Subcutaneous abdominal adipose tissue (tissue), 5 donors: ENCODE data around the gene SH3PXD2A.

Source experiments
- H3K27ac ChIP-seq: one replicate; pipeline ENCODE4 v1.7.0; 2013; ENCODE audit warnings: low read depth, mild to moderate bottlenecking, inconsistent platforms, low read length, moderate library complexity
- H3K27me3 ChIP-seq, 5 donors: one replicate each; pipeline ENCODE4 v1.7.0; 2013; ENCODE audit warnings: low read length in 5 of 5, inconsistent platforms in 1 of 5; ENCODE audit not compliant: control insufficient read depth in 5 of 5, insufficient read depth in 4 of 5
- H3K36me3 ChIP-seq, 5 donors: one replicate each; pipeline ENCODE4 v1.7.0; 2013; ENCODE audit warnings: low read length in 5 of 5; ENCODE audit not compliant: control insufficient read depth in 5 of 5, insufficient read depth in 5 of 5
- H3K4me1 ChIP-seq, 5 donors: one replicate each; pipeline ENCODE4 v1.7.0; 2013; ENCODE audit warnings: low read length in 5 of 5, mild to moderate bottlenecking in 3 of 5, moderate library complexity in 1 of 5; ENCODE audit not compliant: control insufficient read depth in 5 of 5, insufficient read depth in 5 of 5
- H3K4me3 ChIP-seq, 5 donors: one replicate each; pipeline ENCODE4 v1.7.0; 2013; ENCODE audit warnings: low read length in 5 of 5, low read depth in 1 of 5
- H3K9ac ChIP-seq, 5 donors: one replicate each; pipeline ENCODE4 v1.7.0; 2013; ENCODE audit warnings: low read length in 5 of 5, mild to moderate bottlenecking in 4 of 5, moderate library complexity in 3 of 5
- H3K9me3 ChIP-seq, 5 donors: one replicate each; pipeline ENCODE4 v1.7.0; 2013; ENCODE audit warnings: low read length in 5 of 5; ENCODE audit not compliant: control insufficient read depth in 5 of 5
- donor health status: healthy.
- donor health status: healthy.
- donor health status: healthy.
- donor health status: healthy.
- donor health status: healthy.

Gene SH3PXD2A

DNA sequence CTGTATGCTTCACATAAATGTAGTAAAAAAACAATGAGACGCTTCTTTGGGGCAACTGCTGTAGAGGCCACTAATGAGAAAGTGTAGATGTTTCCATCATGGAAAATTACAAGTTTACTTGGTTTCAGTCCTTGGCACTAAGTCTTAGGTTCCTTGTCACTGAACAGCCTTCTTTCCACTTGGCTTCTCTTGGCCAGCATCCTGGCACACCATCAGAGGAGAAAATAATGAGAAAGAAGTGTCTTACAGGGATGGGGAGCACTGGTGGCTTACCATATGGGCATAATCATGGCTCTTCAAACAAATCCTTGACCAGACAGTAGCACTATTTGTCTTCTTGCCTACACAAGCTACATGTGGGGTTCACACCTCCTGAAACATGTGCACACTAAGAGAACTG lies 22.5 kb upstream of the SH3PXD2A start:
- Histone ChIP-seq H3K9me3 (no peaks in the 10 kb centered on the region), H3K4me3 (no peak overlapping the region), H3K36me3 (peaks cover 7 to 60% (median 52%) of the 10 kb centered on the region in 5 donors), H3K27ac (no peak overlapping the region), H3K9ac (no peak overlapping the region), H3K27me3 (no peaks in the 10 kb centered on the region), H3K4me1 (peaks cover 0 to 5% (median 0%) of the 10 kb centered on the region in 5 donors)

DNA sequence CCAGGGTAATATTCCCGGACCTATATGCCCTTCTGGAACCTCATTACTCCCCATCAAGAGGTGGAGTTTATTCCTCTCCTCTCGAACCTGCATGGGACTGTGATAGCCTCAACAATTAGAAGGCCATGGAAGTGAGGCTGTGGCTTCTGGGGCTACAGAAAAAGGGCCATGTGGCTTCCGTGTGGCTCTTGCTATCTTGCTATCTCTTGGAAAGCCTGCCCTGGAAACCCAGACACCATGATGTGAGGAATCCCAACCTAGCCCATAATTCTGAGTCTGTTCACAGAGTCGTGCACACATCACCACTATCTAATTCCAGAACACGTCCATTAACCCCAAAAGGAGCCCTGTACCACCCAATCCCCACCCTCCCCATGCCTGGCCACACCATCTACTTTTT lies 20.8 kb upstream of the SH3PXD2A start:
- Histone ChIP-seq H3K36me3 (peaks cover 7 to 54% (median 39%) of the 10 kb centered on the region in 5 donors), H3K4me3 (no peak overlapping the region), H3K4me1 (peaks cover 0 to 6% (median 0%) of the 10 kb centered on the region in 5 donors), H3K9me3 (no peaks in the 10 kb centered on the region), H3K27me3 (no peaks in the 10 kb centered on the region), H3K27ac (no peak overlapping the region), H3K9ac (no peak overlapping the region)

DNA sequence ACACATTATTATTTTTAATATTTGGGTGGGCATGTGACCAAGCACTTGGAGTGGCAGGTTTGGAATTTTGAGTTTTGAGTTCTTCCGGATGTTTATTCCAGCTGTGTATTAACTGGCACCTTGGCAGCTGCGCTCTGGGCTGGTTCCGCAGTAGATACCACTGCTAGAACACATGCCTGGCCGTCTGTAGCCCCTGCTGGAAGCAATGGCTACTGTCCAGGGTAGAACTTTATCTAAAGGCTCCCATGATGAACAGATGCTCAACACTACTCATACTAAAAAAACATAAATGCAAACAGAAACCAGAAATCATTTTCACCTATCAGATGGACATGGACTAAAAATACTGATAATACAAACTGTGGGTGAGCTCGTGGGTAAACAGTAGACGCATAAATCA lies 19.4 kb upstream of the SH3PXD2A start:
- peaks cover 0 to 17% (median 9%) of the 10 kb centered on the region in 5 donors for H3K4me1 ChIP-seq
- no peak overlapping the region for H3K4me3 ChIP-seq
- peaks cover 2 to 39% (median 27%) of the 10 kb centered on the region in 5 donors for H3K36me3 ChIP-seq
- H3K9ac ChIP-seq: no peak overlapping the region
- no peaks in the 10 kb centered on the region for H3K9me3 ChIP-seq
- H3K27me3 ChIP-seq: no peaks in the 10 kb centered on the region
- no peak overlapping the region for H3K27ac ChIP-seq

DNA sequence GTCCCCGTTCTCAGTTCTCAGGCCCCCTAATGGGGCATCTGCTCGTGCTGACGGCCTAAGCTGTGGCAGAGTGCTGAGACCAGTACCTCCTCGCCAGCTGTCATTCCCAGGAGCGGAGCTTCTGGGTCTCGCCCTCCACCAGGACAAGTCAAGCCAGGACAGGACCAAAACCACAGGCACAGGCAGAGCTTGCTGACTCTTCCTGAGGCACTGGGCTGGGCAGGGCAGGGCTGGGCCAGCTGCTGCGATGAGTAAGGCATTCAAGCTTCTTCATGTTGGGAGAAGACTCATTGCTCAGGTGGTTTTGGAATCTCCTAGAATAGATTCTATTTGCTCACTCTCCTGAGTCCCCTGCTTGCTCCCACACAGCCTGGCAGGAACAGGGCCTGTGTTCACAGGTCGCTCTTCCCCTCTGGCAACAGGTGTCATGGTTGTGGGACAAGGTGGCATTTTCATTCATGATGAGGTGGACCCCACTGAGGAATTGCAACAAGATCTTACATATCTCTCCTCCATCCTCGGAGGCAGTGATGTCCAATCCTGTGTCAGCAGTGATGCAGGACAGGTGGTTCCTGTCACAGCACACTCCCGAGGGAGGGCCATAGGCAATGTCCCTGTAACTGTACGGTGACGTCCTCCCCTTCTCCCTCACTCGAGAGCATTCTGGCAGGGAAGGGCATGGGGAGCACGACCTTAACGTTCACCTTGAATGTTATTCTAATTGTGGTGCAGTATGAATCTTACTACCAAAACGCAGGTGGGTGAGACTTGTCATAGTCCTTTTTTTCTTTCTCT lies 17.0 kb upstream of the SH3PXD2A start:
- H3K4me1 ChIP-seq: peaks cover 0 to 17% (median 9%) of the 10 kb centered on the region in 5 donors
- no peak overlapping the region for H3K27ac ChIP-seq
- H3K4me3 ChIP-seq: no peak overlapping the region
- no peaks in the 10 kb centered on the region for H3K9me3 ChIP-seq
- H3K36me3 ChIP-seq: peaks cover 0 to 16% (median 7%) of the 10 kb centered on the region in 5 donors
- H3K27me3 ChIP-seq: no peaks in the 10 kb centered on the region
- H3K9ac ChIP-seq: no peak overlapping the region

DNA sequence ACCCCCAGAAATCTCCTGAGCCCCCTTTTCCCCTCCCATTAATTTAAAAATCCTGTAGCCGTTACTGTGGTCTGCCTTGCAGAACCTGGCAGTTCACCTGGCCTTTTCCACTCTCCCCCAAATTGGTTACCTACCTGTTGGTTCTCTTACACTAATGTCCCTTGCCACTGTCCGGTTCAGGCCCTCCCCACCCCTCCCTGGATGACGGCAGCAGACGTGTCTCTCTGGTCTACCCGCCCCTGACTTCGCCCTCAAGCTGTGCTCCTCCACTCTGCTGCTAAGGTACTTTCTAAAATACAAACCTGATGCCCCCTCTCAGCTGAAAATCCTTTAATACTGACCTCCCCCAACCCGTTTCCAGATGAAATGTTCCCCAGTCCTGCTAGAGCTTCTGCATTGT lies 15.6 kb upstream of the SH3PXD2A start:
- peaks cover 0 to 16% (median 7%) of the 10 kb centered on the region in 5 donors for H3K36me3 ChIP-seq
- H3K4me3 ChIP-seq: no peak overlapping the region
- H3K9ac ChIP-seq: no peak overlapping the region
- H3K27ac ChIP-seq: no peak overlapping the region
- H3K9me3 ChIP-seq: peaks cover 0 to 1% (median 0%) of the 10 kb centered on the region in 5 donors
- no peaks in the 10 kb centered on the region for H3K27me3 ChIP-seq
- peaks cover 0 to 17% (median 9%) of the 10 kb centered on the region in 5 donors for H3K4me1 ChIP-seq

DNA sequence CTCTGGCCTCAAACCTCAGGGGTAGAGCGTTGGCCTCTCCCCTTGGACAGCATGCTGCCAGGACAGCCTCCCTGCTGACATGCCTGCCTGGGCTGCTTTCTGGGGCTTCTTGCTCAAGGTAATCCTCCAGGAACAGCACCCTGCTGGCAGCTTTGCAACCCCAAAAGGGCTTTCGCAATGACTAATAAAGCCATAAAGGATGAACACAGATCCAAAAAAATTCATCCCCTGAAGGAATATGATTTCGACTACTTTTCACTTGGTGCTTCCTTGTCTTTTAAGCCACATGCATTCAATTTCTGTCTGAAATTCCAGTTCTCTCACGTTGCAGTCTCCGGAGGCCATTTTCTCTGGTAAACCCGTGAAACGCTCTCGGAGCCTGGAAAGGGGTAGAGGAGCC lies 15.1 kb upstream of the SH3PXD2A start:
- no peak overlapping the region for H3K27ac ChIP-seq
- peaks cover 0 to 5% (median 2%) of the 10 kb centered on the region in 5 donors for H3K9me3 ChIP-seq
- H3K9ac ChIP-seq: no peak overlapping the region
- no peaks in the 10 kb centered on the region for H3K27me3 ChIP-seq
- H3K4me1 ChIP-seq: peaks cover 0 to 17% (median 9%) of the 10 kb centered on the region in 5 donors
- H3K4me3 ChIP-seq: no peak overlapping the region
- peaks cover under 1 to 16% (median 7%) of the 10 kb centered on the region in 5 donors for H3K36me3 ChIP-seq

DNA sequence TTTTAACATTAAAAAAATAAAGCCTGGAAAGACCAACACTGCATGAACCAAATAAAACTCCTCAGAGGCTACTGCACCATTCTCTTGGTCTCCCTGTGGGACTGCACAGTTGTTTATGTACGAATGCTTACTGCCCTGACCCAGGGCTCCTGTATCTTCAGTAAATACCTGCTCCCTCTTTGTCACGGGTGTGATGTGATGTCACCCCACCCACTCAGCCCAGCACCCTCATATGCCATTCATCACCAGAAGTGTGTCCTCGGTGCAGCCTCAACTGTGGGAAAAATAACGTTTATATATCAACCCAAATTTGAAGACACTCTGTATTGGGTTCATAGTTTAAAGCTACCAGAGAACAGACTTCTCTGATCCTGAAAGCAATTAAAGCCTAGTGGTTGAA lies 14.0 kb upstream of the SH3PXD2A start:
- peaks cover 0 to 17% (median 9%) of the 10 kb centered on the region in 5 donors for H3K4me1 ChIP-seq
- no peaks in the 10 kb centered on the region for H3K27me3 ChIP-seq
- no peak overlapping the region for H3K27ac ChIP-seq
- H3K4me3 ChIP-seq: no peak overlapping the region
- no peak overlapping the region for H3K9ac ChIP-seq
- H3K9me3 ChIP-seq: peaks cover 2 to 16% (median 11%) of the 10 kb centered on the region in 5 donors
- H3K36me3 ChIP-seq: peaks cover 2 to 16% (median 7%) of the 10 kb centered on the region in 5 donors

DNA sequence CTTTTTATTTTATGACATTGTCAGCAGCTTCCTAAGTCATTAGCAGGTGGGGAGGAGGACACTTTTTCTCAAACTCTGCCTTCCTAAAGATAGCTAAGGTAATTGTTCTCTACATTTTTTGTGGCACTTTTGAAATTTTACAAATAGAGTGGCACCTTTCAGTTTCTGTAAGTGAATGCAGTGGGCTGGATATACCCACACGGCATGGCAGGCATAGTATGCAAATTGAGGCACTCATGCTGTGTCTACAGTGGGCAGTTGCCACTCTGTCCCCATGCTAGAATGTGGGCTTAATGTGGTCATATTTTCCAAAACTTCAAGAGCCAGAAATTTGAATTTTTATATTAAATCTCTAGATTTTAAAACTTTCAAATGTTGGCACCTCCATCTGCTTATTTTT lies 12.8 kb upstream of the SH3PXD2A start:
- Histone ChIP-seq H3K27me3 (no peaks in the 10 kb centered on the region), H3K9me3 (peaks cover 2 to 16% (median 11%) of the 10 kb centered on the region in 5 donors), H3K27ac (no peak overlapping the region), H3K36me3 (peaks cover under 1 to 14% (median 6%) of the 10 kb centered on the region in 5 donors), H3K4me3 (no peak overlapping the region), H3K9ac (no peak overlapping the region), H3K4me1 (peaks cover 0 to 12% (median 8%) of the 10 kb centered on the region in 5 donors)

DNA sequence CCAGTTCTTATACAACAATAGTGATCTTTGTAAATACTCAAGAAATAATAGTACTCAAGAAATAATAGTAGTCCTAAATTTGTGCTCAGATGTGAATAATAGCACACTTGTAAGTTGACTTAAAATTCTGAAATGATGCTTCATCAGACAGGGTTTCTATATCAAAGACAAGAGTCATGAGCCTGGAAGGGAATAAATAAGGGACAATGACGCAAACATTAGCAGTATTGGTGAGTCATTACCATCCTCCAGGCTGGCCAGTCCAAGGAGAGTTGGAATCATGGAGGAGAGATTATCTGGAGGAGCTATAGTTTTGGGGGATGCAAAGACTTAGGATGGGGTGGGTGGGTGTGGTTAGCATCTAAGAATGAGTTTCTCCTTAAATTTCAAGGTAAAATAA lies 6.1 kb upstream of the SH3PXD2A start:
- H3K27me3 ChIP-seq: no peaks in the 10 kb centered on the region
- peaks cover 0 to 6% (median 0%) of the 10 kb centered on the region in 5 donors for H3K36me3 ChIP-seq
- H3K9me3 ChIP-seq: peaks cover 2 to 16% (median 11%) of the 10 kb centered on the region in 5 donors
- no peak overlapping the region for H3K27ac ChIP-seq
- H3K4me3 ChIP-seq: no peak overlapping the region
- peaks cover 0 to 9% (median 3%) of the 10 kb centered on the region in 5 donors for H3K4me1 ChIP-seq
- H3K9ac ChIP-seq: no peak overlapping the region
